ENCODE data around the gene CDH26. TPM values are rescaled to one million over a fixed set of nuclear protein-coding genes. Genes with fewer than 3 reads are reported as not detected.

The CDH26 gene
- total and polyA plus RNA-seq, 2 donors (not counting 3 experiments of a cell fraction or from before 2014, with no cell fraction given), result 0.01 TPM; not detected in 1

DNA sequence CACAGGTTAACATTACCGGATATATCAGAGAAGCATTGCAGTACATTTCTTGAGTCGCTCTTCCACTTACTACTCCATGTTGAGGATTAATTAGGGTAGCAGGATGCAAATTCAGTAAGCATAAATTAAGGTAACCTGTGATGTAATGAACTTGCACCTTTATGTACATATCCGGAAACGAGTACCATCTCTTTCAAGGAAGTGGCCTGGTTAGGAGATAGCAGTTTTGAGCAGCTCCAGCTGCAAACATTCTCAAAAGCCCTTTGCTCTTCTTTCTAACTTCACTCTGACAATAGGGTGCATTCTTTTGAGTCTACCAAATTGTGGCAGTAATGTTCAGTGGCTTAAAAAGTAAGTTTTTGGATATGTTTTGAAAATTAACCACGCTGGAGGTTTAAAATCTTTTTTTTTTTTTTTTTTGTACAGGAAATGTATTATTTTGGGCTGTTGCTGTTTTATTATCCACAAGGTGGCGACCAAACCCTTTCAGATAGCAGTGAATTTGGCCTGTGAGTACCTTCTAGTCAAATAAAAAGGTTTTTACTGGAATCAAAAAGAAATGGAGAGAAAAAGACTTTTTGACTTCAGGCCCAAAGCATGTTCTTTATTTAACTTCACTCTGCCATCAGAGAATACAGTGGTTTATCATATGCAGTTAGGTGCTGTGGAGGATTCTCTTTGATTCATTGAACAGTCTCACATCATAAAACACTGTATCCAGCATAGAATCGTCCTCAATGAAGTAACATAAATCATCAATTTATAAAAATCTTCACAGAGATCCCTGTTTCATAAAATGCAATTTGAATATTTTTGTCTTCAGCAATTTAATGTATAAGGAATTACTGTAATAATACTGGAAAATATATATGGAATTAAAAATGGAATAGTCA, 9.1 kb upstream of the CDH26 start:
- DNase-seq (ENCODE audit: low read depth, low spot score) (peak; percentile 57), FAIRE-seq (peak; percentile 85)
- Histone ChIP-seq H2AFZ (ENCODE audit: low read depth, low read length) (no peak overlapping the region), H3K27me3 (ENCODE audit: control insufficient read depth in 2 of 2, insufficient read depth in 2 of 2, low read length in 2 of 2) (no peaks in the 10 kb centered on the region), H3K27ac (ENCODE audit: insufficient read depth, low read depth, low read length) (no peak overlapping the region), H3K4me1 (ENCODE audit: control insufficient read depth, extremely low read depth, insufficient read depth, low read length) (no peaks in the 10 kb centered on the region), H3K36me3 (ENCODE audit: control insufficient read depth in 2 of 2, extremely low read depth in 1 of 2, insufficient read depth in 2 of 2, low read length in 2 of 2) (peaks cover 3 to 5% of the 10 kb centered on the region in 2 experiments), H3K9me3 (replicated peaks; ENCODE audit: control insufficient read depth, insufficient read depth, low read length) (no peaks in the 10 kb centered on the region), H4K20me1 (replicated peaks; ENCODE audit: control insufficient read depth, extremely low read depth, insufficient read depth, low read length) (no peaks in the 10 kb centered on the region), H3K4me2 (ENCODE audit: insufficient read depth, low read length) (no peak overlapping the region), H3K79me2 (ENCODE audit: control insufficient read depth, insufficient read depth, low read length) (no peaks in the 10 kb centered on the region), H3K4me3 (replicated peaks in 1 of 3; ENCODE audit: insufficient read depth in 1 of 3, low read depth in 1 of 3, low read length in 3 of 3) (no peak overlapping the region), H3K9me1 (replicated peaks; ENCODE audit: control insufficient read depth, extremely low read depth, insufficient read depth, low read length) (no peaks in the 10 kb centered on the region), H3K9ac (replicated peaks; ENCODE audit: extremely low read depth, insufficient read depth, low read length) (no peak overlapping the region)
- CTCF ChIA-PET, result interaction anchor here (0.7 to 4.6 kb wide), 4 partner anchors 9 to 1947 kb away, joined by 3 to 28 read pairs (median 14); partner anchors contain the start of genes FAM217B, PPP1R3D and SYCP2
- TF ChIP-seq, protein P1, sequence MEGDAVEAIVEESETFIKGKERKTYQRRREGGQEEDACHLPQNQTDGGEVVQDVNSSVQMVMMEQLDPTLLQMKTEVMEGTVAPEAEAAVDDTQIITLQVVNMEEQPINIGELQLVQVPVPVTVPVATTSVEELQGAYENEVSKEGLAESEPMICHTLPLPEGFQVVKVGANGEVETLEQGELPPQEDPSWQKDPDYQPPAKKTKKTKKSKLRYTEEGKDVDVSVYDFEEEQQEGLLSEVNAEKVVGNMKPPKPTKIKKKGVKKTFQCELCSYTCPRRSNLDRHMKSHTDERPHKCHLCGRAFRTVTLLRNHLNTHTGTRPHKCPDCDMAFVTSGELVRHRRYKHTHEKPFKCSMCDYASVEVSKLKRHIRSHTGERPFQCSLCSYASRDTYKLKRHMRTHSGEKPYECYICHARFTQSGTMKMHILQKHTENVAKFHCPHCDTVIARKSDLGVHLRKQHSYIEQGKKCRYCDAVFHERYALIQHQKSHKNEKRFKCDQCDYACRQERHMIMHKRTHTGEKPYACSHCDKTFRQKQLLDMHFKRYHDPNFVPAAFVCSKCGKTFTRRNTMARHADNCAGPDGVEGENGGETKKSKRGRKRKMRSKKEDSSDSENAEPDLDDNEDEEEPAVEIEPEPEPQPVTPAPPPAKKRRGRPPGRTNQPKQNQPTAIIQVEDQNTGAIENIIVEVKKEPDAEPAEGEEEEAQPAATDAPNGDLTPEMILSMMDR (IDR thresholded peaks at IDR 0.05; ENCODE audit: extremely low read depth in 1 of 2, insufficient read depth in 1 of 2, low read depth in 1 of 2, low read length in 2 of 2), result peak; percentile 38 to 41
- TF ChIP-seq, protein P2, sequence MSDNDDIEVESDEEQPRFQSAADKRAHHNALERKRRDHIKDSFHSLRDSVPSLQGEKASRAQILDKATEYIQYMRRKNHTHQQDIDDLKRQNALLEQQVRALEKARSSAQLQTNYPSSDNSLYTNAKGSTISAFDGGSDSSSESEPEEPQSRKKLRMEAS (IDR thresholded peaks at IDR 0.05; ENCODE audit: insufficient read depth, insufficient read length), result no peak
- POLR2A ChIA-PET, result no interaction called here
- no TSS peak for BruUV-seq (replicated peaks)
- intact Hi-C loops (cut with micrococcal nuclease), result loop anchor here (10.0 kb wide), 1 partner anchor 934 kb away; the partner anchor contains the start of gene TUBB1
- dilution Hi-C loops (cut with MboI; ENCODE audit: extremely low pct_ligation_motif_present, low sequenced_read_pairs), result no loop called here

DNA sequence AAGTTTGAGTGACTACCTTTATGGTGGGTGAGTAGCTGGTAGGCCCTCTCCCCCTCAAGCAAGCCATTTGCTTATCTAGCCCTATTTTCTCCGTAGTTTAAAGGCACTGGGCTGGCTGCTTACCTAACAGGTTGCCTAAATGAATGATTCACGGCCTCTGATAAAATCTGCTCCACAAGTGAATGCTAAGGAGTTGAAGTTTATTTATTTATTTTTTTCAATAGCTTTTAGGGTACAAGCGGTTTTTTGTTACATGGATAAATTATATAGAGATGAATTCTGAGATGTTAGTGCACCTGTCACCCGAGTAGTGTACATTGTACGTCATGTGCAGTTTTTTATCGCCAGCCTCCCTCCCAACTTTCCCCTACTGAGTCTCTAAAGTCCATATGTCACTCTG, 8.3 kb upstream of the CDH26 start:
- H3K4me3 ChIP-seq (replicated peaks in 1 of 3; ENCODE audit: insufficient read depth in 1 of 3, low read depth in 1 of 3, low read length in 3 of 3), result no peak overlapping the region
- FAIRE-seq (no peak), DNase-seq (ENCODE audit: low read depth, low spot score) (no peak)
- no peak overlapping the region for H3K4me2 ChIP-seq (ENCODE audit: insufficient read depth, low read length)
- H3K9ac ChIP-seq (replicated peaks; ENCODE audit: extremely low read depth, insufficient read depth, low read length), result no peak overlapping the region
- no peaks in the 10 kb centered on the region for H3K9me3 ChIP-seq (replicated peaks; ENCODE audit: control insufficient read depth, insufficient read depth, low read length)
- intact Hi-C loops (cut with micrococcal nuclease) (loop anchor here (10.0 kb wide), 1 partner anchor 935 kb away; the partner anchor contains the start of gene TUBB1), dilution Hi-C loops (cut with MboI; ENCODE audit: extremely low pct_ligation_motif_present, low sequenced_read_pairs) (no loop called here)
- CTCF ChIA-PET, result interaction anchor here (1.4 to 4.6 kb wide), 3 partner anchors 10 to 22 kb away, joined by 3 to 28 read pairs (median 9); partner anchors contain the start of genes FAM217B, PPP1R3D and SYCP2
- BruUV-seq (replicated peaks), result no TSS peak
- no peak for TF ChIP-seq POLR2AphosphoS5 (IDR thresholded peaks at IDR 0.05; ENCODE audit: insufficient read depth, low read depth, low read length)
- TF ChIP-seq, protein P2 (IDR thresholded peaks at IDR 0.05; ENCODE audit: insufficient read depth, insufficient read length), result no peak
- H3K27me3 ChIP-seq (ENCODE audit: control insufficient read depth in 2 of 2, insufficient read depth in 2 of 2, low read length in 2 of 2), result no peaks in the 10 kb centered on the region
- no peaks in the 10 kb centered on the region for H4K20me1 ChIP-seq (replicated peaks; ENCODE audit: control insufficient read depth, extremely low read depth, insufficient read depth, low read length)
- H3K4me1 ChIP-seq (ENCODE audit: control insufficient read depth, extremely low read depth, insufficient read depth, low read length), result no peaks in the 10 kb centered on the region
- H3K36me3 ChIP-seq (ENCODE audit: control insufficient read depth in 2 of 2, extremely low read depth in 1 of 2, insufficient read depth in 2 of 2, low read length in 2 of 2), result no peaks in the 10 kb centered on the region
- H3K9me1 ChIP-seq (replicated peaks; ENCODE audit: control insufficient read depth, extremely low read depth, insufficient read depth, low read length), result no peaks in the 10 kb centered on the region
- POLR2A ChIA-PET, result no interaction called here
- H2AFZ ChIP-seq (ENCODE audit: low read depth, low read length), result no peak overlapping the region
- no peaks in the 10 kb centered on the region for H3K79me2 ChIP-seq (ENCODE audit: control insufficient read depth, insufficient read depth, low read length)
- no peak overlapping the region for H3K27ac ChIP-seq (ENCODE audit: insufficient read depth, low read depth, low read length)

All from endothelial cell of umbilical vein (primary cell).